Forelimb muscle (tissue), 1 donor: Measurements from ENCODE around the gene GPR146. TPM values are rescaled to one million over a fixed set of nuclear protein-coding genes. Genes with fewer than 3 reads are reported as not detected.

Source experiments
- DNase-seq: peaks from one replicate; pipeline ENCODE4 v3.0.0-alpha.2; 2013; ENCODE audit warnings: low read depth
- polyA plus RNA-seq: library from polyadenylated mRNA; unstranded; fragments of 120-200 nt; gene quantifications from one replicate; pipeline ENCODE4 v1.2.1, GENCODE V29; 2013; ENCODE audit not compliant: insufficient read length

The GPR146 gene
- polyA plus RNA-seq, 1 donor = 4.4 TPM

- no peak for DNase-seq
Measured at GRCh38 chr7:1043552-1044188, 676 bp upstream of the GPR146 start.

GRCh38 chr7:1045069-1046063 is 1.0 kb downstream of the GPR146 start:
- DNase-seq = no peak

GRCh38 chr7:1046722-1047679 is 2.7 kb downstream of the GPR146 start:
- DNase-seq = no peak

GRCh38 chr7:1049006-1049741 is 4.8 kb downstream of the GPR146 start:
- DNase-seq = no peak

- DNase-seq = no peak
Measured at GRCh38 chr7:1049801-1050200, 5.5 kb downstream of the GPR146 start.

GRCh38 chr7:1050254-1050906 is 6.0 kb downstream of the GPR146 start:
- no peak for DNase-seq

GRCh38 chr7:1050956-1051690 is 6.8 kb downstream of the GPR146 start:
- no peak for DNase-seq

- DNase-seq = no peak
Measured at GRCh38 chr7:1052031-1052818, 7.9 kb downstream of the GPR146 start.

GRCh38 chr7:1053002-1053411 is 8.7 kb downstream of the GPR146 start:
- DNase-seq = no peak

GRCh38 chr7:1053816-1054370 is 9.5 kb downstream of the GPR146 start:
- DNase-seq = no peak

GRCh38 chr7:1054438-1054837 is 10.1 kb downstream of the GPR146 start:
- no peak for DNase-seq

- DNase-seq = no peak
Measured at GRCh38 chr7:1054861-1055450, 10.6 kb downstream of the GPR146 start.

- DNase-seq = no peak
Measured at GRCh38 chr7:1055491-1055955, 11.2 kb downstream of the GPR146 start.

GRCh38 chr7:1055956-1056784 is 11.8 kb downstream of the GPR146 start:
- no peak for DNase-seq

GRCh38 chr7:1056785-1057410 is 12.6 kb downstream of the GPR146 start:
- no peak for DNase-seq

GRCh38 chr7:1057416-1058291 is 13.3 kb downstream of the GPR146 start:
- no peak for DNase-seq
